ENCODE data around the gene WDR93.
A peak's percentile ranks its signal among the peaks of the same experiment; 100 is the strongest.

Gene WDR93

DNA sequence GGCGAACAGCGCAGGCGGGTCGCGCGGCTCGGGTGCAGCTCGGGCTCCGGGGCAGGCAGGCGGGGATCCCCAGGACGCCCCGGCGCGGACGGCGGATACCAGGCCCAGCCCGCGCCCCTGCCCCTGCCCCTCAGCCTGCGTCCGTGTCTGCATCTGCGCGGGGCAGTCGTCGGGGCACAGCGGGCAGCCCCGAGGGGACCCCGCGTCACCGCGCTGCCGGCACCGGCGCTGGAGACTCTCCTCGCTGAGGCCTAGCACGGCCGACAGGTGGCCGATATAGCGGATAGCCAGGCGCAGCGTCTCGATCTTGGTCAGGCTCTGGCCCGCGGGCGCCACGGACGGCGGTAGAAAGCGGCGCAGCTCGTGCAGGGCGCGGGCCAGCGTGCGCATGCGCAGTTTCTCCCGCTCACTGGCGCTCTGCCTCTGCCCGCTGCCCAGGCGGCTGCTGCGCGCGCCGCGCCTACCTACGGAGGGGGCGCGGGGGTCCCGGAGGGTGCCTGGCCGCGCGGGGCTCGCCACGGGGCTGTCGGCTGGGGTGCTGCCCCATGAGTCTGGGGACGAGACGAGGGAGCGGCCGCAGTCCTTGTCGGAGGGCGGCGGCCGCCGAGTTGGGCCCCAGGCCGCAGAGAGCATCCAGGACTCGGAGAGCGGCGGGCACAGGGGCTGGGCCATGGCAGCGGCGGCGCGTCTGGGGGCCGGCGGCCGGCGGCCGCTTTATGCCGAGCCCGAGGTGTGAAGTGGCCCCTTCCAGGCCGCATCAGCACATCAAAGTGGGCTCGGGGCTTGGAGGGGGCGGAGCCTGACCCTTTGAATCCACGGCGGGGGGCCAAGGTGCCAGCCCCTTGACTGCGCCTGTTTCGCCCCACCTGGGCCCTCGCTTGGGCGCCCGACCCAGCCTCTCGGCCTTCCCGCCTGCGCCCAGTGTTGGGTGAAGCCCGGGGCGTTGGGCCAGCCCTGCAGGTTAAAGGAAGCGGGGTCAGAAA lies 60.2 kb downstream of the WDR93 start, which contains the start of gene MESP1:
Gene MESP1 (minus strand): TSS at position 690 of the 983 bp plus-strand sequence. CDS start 18 bp downstream, at position 672.
- peak; percentile 90 for DNase-seq

DNA sequence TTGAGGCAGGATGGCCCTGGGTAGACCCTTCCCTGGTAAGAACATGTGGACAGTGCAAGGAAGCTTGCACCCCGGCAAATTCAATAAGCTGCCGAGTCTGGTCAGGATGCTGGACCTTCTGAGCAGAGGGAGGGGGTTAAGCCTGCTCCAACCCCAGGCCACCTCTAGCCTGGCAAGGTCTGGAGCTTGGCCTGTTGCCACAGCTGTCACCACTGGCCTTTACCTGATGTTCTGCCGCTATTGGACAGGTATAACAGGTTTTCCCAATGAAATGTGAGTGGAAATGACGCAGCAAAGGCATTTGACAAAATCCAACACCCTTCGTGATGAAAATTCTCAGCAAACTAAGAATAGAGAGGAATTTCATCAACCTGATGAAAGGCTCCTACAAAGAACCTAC lies 61.1 kb downstream of the WDR93 start:
- DNase-seq: no peak

DNA sequence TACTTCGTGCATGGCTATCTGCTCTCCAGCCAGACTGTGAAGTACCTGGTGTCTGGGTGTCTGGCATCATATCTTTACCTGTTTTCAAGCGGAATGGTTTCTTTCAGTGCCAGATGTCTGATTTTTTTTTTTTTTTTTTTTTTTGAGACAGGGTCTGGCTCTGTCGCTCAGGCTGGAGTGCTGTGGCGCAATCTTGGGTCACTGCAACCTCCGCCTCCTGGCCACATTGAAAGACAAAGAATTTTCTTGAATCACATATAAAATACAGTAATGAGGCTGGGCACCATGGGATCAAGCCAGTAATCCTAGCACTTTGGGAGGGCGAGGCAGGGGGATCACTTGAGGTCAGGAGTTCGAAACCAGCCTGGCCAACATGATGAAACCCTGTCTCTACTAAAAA lies 63.2 kb downstream of the WDR93 start:
- DNase-seq: no peak

DNA sequence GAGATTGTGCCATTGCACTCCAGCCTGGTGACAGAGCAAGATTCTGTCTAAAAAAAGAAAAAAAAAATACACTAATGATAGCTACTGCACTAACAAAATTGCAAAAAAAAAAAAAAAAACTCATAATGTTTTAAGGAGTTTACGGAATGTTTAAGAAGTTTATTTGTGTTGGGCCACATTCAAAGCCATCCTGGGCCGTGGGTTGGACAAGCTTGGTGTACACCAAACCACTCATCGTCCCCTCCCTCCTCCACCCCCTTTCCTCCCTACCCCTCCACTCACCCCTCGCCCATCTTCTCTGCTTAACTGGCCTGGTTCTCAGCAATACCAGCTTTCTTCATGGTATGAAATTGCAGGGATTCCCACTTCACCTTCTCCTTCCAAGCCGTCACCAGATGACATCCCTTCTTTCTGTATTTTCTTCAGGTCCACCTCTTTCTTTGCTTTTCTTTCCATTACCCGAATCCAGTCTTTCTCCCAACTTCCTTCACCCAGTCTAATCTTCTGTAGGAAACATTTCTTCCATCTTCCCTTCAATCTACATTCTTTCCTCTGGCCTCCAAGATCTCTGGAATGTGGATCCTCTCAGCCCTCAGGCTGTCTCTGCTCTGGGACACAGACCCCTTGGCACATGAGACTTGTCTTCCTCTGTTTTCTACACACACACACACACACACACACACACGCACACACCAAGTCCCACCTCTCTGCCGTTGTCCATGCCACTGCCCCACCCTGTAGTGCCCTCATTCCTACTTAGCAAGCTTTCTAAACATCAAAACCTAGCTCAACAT lies 63.9 kb downstream of the WDR93 start:
- DNase-seq: no peak

DNA sequence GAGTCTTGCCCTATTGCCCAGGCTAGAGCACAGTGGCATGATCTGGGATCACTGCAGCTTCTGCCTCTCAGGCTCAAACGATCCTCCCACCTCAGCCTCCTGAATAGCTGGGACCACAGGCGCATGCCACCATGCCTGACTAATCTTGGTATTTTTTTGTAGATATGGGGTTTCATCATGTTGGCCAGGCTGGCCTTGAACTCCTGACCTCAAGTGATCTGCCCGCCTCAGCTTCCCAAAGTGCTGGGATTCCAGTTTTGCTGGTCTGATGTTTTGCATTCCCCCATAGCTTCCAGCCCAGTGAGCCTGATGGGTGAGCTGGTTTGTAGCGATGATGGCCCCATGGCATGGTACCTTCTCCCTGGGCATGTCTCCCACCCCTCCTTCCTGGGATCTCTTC lies 65.1 kb downstream of the WDR93 start:
- DNase-seq: no peak

DNA sequence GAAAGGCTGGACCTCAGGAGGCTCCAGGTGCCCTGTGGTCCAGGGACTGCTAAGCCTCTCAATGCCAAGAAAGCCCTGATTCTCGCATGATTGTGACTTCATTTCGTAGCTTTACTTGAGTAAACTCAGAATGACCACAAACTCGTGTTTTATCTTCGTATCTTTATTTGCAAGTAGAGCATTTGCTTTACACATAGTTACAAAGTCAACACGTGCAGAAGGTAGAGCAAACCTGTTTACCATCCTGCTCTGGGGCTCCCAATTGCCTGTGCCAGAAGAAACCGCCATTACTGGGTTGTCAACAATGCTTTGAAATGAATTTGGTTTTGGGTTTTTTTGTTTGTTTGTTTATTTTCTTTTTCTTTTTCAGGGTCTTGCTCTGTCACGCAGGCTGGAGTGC lies 66.3 kb downstream of the WDR93 start:
- DNase-seq: no peak

DNA sequence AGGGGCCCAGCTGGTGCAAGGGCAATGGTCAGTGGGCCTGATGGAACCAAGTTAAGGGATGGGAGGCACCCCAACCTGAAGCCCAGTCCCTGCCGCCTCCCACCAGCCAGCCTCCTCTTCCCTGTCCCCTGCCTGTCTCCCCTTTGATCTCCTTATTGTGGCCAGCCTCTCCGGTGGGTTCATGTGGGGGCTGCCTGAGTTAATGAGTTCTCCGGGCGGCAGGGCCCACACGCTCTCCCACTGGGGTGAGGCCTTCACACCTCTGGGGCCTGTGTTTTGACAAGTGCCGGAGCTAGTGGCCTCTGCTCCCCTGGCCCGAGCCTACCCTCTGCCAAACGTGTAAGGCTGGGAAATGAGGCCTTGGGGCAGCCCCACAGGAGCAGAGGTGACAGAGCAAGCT lies 67.7 kb downstream of the WDR93 start:
- no peak for DNase-seq

DNA sequence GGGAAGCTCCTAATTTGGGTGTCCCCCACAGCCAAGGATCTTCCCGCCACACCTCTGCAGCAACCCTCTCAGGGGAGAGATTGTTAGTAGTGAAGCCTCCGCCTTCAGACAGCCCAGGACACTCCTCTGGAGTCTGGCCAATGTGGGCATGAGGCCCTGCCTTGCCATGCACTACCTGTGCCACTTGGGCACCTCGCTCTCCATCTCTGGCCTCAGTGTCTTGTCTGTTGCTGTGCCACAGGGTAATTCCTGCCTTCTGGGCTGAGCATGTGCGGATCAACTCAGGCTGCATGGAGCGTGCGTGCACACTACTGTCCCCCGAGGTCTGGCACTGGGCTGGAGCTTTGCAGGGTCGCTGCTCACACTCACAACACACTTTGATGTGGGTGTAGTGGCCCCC lies 68.4 kb downstream of the WDR93 start:
- no peak for DNase-seq

DNA sequence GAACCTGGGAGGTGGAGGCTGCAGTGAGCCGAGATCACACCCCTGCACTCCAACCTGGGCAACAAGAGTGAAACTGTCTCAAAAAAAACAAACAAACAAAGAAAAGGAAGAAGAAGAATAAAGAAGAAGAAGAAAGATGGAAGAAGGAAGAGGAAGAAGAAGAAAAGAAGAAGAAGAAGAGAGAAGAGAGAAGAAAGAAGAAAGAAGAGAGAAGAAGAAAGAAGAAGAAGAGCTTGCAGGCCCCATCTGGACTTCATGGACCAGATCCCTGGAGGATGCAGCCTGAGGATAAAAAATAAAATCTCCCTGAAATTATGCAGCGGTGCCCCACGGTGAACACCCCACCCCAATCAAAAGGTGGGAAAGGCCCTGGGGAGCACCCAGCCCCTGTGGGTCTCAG lies 69.2 kb downstream of the WDR93 start:
- DNase-seq: no peak

DNA sequence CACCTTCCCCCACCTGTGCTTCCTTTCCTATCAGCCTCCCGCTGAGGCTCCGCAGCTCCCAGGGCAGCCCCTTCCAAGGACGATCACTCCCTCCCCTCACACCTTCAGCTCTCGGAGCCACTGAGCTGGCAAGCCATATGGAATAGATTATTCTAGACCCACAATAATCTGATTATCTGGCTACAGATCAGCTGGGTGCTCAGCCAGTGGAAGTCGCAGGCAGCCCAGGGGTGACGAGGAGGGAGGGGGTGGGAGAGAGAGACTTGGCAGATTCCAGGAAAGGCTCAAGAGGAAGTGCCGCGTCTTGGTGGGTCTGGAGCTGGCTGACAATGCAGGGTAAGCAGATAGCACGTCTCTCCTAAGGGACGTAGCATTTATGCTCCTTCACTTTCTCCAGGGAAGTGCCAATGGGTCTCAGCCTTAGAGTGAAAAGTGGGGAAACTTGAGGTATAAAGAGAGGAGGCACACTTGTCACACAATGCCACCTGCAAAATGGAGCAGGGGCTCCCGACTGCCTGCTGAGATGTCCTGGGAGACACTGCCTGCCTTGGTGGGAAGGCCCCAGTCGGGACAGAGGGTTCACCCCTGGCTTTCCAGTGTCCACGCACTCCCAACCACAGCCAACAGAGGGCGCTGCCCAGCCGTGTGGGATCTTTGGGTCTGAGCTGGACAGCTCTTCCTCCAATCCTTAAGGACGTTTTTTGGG lies 69.8 kb downstream of the WDR93 start:
- peak; percentile 63 for DNase-seq

DNA sequence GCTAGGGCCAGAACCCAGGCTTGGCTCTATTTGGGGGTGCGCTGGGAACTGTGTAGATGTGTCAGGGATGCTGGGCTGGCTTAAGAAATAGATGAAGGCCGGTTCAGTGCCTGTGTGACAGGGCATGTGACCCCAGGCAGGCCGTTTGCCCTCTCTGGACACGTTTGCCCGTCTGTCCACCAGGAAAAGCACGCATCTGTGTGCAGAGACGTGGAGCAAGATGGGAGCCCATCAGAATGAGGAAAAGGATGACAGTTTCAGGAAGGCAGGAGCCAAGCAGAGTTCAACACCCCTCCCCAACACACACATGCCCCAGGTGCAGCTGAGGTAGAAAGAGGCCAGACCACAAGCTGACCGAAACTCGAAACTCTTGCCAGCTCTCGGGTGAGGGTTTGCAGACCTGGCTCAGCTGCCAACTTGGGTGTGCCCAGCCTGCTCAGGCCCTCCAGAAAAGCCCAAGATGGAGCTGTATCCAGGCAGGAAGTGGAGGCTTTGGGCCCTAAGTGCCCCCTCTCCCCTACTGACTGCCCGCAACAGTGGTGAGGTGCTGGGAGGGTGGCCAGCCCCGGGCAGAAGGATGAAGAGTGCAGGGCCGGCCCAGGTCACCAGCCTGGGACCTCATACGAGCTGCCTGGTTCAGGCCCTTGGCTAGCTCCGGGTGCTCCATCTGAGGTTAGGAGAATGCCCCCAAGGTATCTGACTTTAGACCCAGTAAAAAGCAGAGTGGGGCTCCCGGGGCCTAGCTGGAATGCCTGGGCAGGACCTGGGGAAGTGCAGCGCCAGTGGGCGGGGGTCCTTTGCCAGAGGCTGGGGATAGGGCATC lies 70.6 kb downstream of the WDR93 start:
- no peak for DNase-seq

DNA sequence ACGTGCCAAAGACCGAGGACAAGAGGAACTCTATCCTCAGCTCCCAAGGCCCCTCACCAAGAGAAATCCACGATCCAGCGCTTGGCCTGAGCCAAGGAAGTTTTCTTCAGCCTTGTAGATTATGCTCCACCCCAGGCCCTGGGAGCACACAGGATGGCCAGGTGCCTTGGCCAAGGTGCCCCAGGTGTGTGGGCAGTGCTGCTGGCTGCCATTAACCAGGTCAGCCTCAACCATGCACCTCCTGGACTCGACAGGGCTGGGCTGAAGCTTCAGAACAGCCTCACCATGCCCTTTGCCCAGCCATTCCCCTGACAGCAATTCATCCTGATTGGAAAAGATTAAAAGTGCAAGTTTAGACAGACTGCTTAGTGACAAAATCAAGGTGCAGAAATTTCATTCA lies 71.3 kb downstream of the WDR93 start:
- no peak for DNase-seq

DNA sequence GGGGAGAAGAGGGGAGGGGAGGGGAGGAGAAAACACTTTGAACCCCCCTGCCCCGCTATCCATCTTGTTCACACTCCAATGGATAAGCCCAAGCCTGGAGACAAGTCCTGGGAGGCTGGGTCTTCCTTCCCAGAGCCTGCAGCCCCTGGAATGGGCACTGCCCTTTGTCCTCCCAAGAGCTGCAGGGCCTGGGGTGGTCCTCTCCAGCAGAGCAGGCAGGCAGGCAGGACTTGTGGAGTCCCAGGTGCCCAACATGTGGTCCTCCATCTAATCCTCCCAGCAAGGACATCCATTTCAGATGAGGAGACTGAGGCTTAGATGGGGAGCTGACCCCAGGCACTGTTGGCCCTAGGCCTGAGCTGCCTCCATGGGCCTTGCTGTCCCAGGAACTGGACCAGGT lies 75.1 kb downstream of the WDR93 start:
- DNase-seq: no peak

DNA sequence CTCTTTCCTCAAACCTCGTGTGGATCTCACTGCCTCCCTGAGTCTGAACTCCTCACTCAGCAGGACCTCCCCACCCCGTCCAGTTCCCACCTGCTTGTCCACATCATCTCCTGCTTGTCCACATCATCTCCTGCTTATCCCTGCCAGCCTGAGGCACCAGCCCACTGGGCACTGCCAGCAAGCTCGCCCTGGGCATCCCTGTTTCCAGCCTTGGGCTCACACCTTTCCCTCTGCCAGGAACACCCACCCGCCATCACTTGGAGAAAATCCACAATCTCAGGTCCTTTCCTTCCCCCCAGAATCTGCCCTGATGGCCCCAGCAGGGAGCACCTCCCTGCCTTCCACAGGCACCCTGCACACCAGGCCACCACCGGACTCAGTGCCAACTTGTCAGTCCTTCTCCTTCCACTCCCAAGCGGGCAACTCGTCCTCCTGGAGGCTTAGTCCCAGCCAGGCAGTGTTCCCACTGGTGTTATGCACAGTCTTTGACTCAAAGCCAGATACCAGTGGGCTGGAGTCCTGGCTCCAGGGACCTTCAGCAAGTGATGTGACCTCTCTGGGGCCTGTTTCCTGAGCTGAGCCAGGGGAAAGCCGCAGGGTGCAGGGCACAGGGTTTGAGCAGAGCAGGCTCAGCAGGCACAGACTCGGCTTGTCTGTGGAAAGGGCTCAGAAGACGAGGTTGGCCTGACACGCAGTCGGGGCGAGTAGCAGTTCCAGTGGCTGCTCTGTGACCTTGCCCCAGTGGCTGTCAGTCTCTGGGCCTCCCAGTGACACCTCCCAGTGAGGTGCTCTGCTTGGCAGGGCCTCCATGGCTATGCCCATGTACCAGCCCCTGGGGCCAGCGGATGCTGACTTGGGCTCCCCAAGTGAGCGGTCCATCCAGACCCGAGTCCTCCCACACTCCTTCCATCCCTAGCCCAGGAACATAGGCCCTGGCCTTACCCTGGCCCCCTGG lies 76.0 kb downstream of the WDR93 start:
- no peak for DNase-seq

DNA sequence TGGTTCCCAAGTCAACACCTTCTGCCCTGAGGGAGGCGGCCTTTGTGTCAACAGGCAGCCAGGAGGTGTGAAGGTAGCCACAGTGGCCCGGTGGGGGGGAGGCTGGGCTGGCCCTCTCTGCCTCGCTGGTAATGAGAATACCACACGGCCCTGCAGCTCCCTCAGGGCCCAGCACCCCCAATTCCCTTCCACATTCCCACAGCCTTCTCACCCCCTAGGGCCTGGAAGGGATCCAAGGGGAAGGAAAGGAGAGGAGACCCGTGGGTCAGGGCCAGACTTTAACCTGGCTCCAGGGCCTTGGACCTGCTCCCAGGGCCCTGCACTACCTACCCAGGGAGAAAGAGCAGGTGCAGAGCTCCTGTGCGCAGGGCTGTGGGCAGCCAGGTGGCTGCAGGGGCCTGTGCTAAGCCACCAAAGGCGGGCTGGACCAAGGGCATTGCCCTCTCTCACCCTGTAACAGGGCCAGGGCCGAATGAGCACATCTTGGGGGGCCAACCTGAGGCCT lies 76.9 kb downstream of the WDR93 start:
- no peak for DNase-seq

DNA sequence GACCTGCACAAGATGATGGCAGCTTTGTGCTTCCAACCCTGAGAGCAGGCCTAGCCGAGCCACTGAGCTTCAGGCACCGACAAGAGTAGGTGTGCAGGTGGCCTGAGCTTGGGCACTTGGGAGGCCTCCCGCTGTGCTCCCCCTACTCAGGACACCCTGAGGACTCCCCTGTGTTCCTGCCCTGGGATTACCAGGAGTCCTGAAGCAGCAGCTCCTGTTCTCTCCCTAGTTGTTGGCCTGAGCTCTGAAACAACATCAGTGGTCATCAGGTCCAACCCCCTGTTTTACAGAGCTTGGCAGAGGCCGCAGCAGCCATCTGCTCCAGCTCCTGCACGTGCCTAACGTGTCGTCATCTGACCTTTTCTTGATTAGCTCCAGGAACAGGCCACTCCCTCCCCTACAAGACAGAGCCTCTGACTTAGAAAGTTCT lies 77.5 kb downstream of the WDR93 start:
- no peak for DNase-seq

DNA sequence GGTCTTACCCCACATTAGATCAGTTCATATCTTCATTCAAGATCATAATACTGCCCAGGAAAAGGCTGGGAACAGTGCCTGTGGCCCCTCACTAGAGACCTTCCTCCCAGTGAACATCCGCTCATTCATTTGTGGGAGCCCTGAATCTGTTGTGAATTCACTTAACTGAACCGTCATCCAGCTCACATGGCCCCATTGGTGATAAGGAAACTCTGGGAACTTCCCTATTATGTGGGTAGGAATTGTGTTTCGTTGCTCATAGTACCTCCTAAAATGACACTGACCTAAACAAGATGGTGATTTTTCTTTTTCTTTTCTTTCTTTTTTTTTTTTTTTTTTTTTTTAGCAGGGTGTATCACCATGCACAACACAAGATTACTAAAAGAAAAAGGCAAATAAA lies 78.8 kb downstream of the WDR93 start:
- DNase-seq: no peak

DNA sequence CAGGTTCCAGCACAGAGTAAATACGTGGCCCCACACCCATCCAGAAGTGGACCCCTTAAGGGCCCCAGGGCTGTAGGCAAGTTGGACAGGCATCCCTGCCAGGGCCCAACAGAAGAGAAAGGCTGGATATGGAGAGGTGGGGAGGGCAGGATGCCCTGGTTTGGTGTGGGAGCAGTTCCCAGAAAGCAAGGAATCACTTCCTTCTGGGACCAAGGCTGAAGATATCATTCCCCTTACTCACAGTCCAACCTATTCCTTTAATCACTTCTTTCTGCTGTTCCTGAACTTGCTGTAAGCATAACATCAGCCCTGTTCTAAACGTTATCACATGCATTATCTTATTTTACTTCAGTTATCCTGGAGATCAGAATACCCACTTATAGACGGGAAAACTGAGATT lies 79.4 kb downstream of the WDR93 start:
- DNase-seq: no peak

DNA sequence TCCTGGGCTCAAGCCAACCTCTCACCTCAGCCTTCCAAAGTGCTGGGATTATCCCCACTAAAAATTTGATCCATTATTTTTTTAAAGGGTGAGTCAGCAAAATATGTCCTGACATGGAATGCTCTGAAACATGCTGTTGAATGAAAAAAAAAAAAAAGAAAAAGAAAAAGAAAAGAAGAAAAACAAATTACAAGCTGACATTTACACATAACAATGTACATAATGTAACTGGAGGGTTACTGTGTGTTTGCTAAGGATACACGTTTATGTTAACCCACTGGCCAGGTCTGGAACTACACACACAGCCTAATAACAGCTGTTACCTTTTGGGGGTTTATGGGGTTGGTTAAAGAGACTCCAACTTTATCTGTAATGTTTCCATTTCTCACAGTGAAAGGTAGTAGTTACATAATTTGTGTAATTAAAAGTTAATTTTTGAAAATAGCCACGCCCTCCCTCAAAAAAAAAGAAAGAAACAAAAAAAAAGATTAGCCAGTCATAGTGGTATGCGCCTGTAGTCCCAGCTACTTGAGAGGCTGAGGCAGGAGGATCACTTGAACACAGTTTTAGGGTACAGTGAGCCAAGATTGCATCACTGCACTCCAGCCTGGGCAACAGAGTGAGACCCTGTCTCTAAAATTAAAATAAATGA lies 82.4 kb downstream of the WDR93 start:
- DNase-seq: no peak

DNA sequence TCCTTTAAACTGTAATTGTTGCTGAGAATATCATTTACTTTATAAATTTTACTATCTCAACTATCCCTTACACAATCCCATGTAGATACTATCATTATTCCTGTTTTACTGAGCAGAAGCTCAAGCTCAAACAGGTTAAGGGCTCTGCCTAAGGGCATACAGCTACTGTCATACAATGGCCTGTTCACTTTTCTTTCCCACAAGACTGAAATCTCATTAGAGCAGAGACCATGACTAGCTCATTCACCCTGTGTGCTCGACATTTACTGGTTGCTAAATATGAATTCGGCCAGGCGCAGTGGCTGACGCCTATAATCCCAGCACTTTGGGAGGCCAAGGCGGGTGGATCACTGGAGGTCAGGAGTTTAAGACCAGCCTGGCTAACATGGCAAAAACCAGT lies 83.9 kb downstream of the WDR93 start:
- DNase-seq: no peak
